Left ventricle myocardium inferior (tissue), 1 donor: Measurements from ENCODE around the gene RBM19. TPM values are rescaled to one million over a fixed set of nuclear protein-coding genes. Genes with fewer than 3 reads are reported as not detected.
A peak's percentile ranks its signal among the peaks of the same experiment; 100 is the strongest.

Experiments used
- DNase-seq: peaks from one replicate; pipeline ENCODE4 v3.0.0-alpha.2; 2020
- H3K27ac ChIP-seq: fragments of 200-600 bp; replicated peaks from 2 replicates; pipeline ENCODE4 v1.8.0; 2021
- H3K27me3 ChIP-seq: fragments of 200-600 bp; 2 replicates; pipeline ENCODE4 v1.8.0; 2021; ENCODE audit warnings: low read depth
- H3K36me3 ChIP-seq: fragments of 200-600 bp; 2 replicates; pipeline ENCODE4 v1.8.0; 2021
- H3K4me1 ChIP-seq: fragments of 200-600 bp; 2 replicates; pipeline ENCODE4 v1.8.0; 2021
- H3K4me3 ChIP-seq: fragments of 200-600 bp; 2 replicates; pipeline ENCODE4 v1.8.0; 2021; ENCODE audit warnings: mild to moderate bottlenecking, moderate library complexity
- H3K9me3 ChIP-seq: fragments of 200-600 bp; replicated peaks from 2 replicates; pipeline ENCODE4 v1.8.0; 2021
- CTCF ChIP-seq: fragments of 200-600 bp; IDR thresholded peaks from 2 replicates; pipeline ENCODE4 v1.8.0; 2021; ENCODE audit warnings: antibody characterized with exemption, mild to moderate bottlenecking, borderline replicate concordance
- intact Hi-C: fragments of 100-400 bp; cut with micrococcal nuclease; formaldehyde crosslinking; loops from one replicate; pipeline ENCODE4 v1.11.0; 2022
- total RNA-seq: library from RNA; stranded (reverse); fragmentation: NEBNext Ultra II Directional; extraction: Animal tissue kit (Norgen Biotek cat#: 25700); gene quantifications from one replicate; pipeline ENCODE4 v1.2.1, GENCODE V29; 2021
- donor health status: DM: no; HTN: yes; CAD: no; lungs with severe emphysema.

RBM19 gene
- total RNA-seq, 1 donor from 2014 or later: 18.9 TPM

- Histone ChIP-seq H3K4me3 (no peak overlapping the region), H3K27ac (no peak overlapping the region), H3K27me3 (no peaks in the 10 kb centered on the region), H3K36me3 (no peaks in the 10 kb centered on the region), H3K9me3 (no peaks in the 10 kb centered on the region), H3K4me1 (no peaks in the 10 kb centered on the region)
- DNase-seq: no peak
- no peak for TF ChIP-seq CTCF
- intact Hi-C loops: no loop called here
These were observed 97.8 kb downstream of the RBM19 start for GRCh38 chr12:113868365-113868764.

DNA sequence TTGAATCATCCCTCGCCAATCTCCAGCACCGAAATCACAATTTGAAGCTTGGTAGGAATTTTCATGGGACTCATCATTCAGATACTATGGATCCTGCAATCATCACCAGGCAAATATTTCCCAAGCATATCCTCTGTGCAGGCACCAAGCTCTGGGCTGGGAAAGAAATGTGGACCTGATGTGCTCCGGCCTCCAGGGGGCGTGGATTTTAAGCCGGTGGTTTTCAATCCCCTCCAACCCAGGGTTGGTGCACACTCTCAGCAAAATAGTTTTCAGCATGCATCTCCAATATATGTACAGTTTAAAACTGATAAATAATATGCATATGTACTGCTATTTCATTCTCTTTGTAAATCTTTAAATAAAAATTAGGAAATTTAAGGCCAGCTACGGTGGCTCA lies 98.9 kb downstream of the RBM19 start:
- Histone ChIP-seq H3K4me3 (no peak overlapping the region), H3K36me3 (no peaks in the 10 kb centered on the region), H3K27me3 (no peaks in the 10 kb centered on the region), H3K27ac (no peak overlapping the region), H3K9me3 (no peaks in the 10 kb centered on the region), H3K4me1 (no peaks in the 10 kb centered on the region)
- intact Hi-C loops: no loop called here
- TF ChIP-seq CTCF: peak; percentile 25
- DNase-seq: no peak

DNA sequence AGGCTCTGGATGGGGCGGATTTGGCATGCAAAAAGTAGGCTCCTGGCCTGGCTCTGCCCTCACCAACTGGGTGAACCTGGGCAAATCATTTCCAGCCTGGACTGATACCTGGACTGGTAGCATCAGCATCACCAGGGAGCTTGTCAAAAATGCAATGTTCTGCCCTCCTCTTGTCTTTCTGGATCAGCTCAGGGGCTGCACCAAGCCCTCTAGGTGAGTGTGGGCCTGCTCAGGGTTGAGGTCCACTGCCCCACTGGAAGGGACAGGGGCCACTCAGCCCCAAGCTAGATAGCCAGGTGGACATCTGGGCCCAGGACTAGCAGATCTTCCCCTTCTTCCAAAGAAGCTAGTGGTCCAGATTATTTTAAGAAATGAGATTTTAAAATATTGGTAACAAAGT lies 99.6 kb downstream of the RBM19 start:
- no peak for DNase-seq
- no peak for TF ChIP-seq CTCF
- Histone ChIP-seq H3K27me3 (no peaks in the 10 kb centered on the region), H3K4me3 (no peak overlapping the region), H3K27ac (no peak overlapping the region), H3K9me3 (no peaks in the 10 kb centered on the region), H3K4me1 (no peaks in the 10 kb centered on the region), H3K36me3 (no peaks in the 10 kb centered on the region)
- intact Hi-C loops: no loop called here

- intact Hi-C loops: no loop called here
- Histone ChIP-seq H3K4me1 (no peaks in the 10 kb centered on the region), H3K27me3 (no peaks in the 10 kb centered on the region), H3K36me3 (no peaks in the 10 kb centered on the region), H3K9me3 (no peaks in the 10 kb centered on the region), H3K27ac (no peak overlapping the region), H3K4me3 (no peak overlapping the region)
- no peak for TF ChIP-seq CTCF
- no peak for DNase-seq
These were observed 102.7 kb downstream of the RBM19 start for GRCh38 chr12:113863455-113863845.

- no peak for DNase-seq
- Histone ChIP-seq H3K9me3 (no peaks in the 10 kb centered on the region), H3K4me3 (no peak overlapping the region), H3K27me3 (no peaks in the 10 kb centered on the region), H3K36me3 (peaks cover 5% of the 10 kb centered on the region), H3K4me1 (no peaks in the 10 kb centered on the region), H3K27ac (no peak overlapping the region)
- intact Hi-C loops: no loop called here
- no peak for TF ChIP-seq CTCF
These were observed 103.3 kb downstream of the RBM19 start for GRCh38 chr12:113862590-113863454.
